ENCODE data around the gene FBN3.
"Not testable (repeated sequence)": the region's sequence is repeated elsewhere in the genome, so short reads cannot be mapped to it uniquely, and the experiment has no call there.

The FBN3 gene

DNA sequence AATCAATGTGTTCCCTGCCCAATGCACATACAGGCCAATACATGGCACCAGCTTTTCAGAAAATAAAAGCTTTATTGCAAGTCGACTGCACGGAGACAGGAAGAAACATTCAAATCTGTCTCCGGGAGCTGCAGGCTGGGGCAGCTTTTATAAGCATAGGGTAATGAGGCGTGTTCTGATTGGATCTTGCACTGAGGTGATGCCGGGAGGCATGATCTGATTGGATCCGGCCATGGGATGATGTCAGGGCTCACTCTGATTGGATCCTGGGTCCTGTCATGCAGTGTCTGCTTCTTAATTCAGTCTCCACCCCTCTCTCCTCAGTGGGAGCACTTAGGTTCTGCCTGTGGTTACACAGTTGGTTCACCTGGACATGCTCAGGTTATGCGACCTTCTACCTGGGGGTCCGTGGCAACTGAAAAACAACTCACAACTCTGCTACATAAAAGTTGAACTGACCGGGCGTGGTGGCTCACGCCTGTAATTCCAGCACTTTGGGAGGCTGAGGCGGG lies 11.8 kb upstream of the FBN3 start:
- H3K27me3 ChIP-seq (ENCODE audit: insufficient read depth, low read length): no peaks in the 10 kb centered on the region
- H3K4me1 ChIP-seq (ENCODE audit: insufficient read depth, low read length): peaks cover 6% of the 10 kb centered on the region; the same call in 1 of the 2 replicates
- no peaks in the 10 kb centered on the region for H3K9me3 ChIP-seq (ENCODE audit: insufficient read depth, low read depth, low read length)
- peak overlapping the region; percentile 16; the same call in 1 of the 2 replicates for H3K9ac ChIP-seq (ENCODE audit: low read depth, low read length)
- no peak overlapping the region for H3K27ac ChIP-seq (ENCODE audit: low read length)
- H3K4me3 ChIP-seq (ENCODE audit: low read length): no peak overlapping the region
- no peaks in the 10 kb centered on the region for H3K36me3 ChIP-seq (ENCODE audit: insufficient read depth, low read depth, low read length)

DNA sequence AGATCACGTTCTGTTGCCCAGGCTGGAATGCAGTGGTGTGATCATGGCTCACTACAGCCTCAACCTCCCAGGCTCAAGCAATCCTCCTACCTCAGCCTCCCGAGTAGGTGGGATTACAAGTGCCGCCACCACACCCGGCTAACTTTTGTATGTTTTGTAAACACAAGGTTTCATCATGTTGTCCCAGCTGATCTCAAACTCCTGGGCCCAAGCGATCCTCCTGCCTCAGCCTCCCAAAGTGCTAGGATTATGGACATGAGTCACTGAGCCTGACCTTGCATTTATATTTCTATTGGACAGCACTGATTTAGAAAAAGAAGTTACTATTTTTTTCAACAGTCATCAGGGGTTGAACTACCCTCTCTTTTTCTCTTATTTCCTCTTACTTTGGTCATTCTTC lies 9.9 kb upstream of the FBN3 start:
- not testable (repeated sequence) for H3K4me3 ChIP-seq (ENCODE audit: low read length); H3K9ac ChIP-seq (ENCODE audit: low read depth, low read length); H3K27ac ChIP-seq (ENCODE audit: low read length); H3K36me3 ChIP-seq (ENCODE audit: insufficient read depth, low read depth, low read length); H3K27me3 ChIP-seq (ENCODE audit: insufficient read depth, low read length); H3K4me1 ChIP-seq (ENCODE audit: insufficient read depth, low read length); H3K9me3 ChIP-seq (ENCODE audit: insufficient read depth, low read depth, low read length)

DNA sequence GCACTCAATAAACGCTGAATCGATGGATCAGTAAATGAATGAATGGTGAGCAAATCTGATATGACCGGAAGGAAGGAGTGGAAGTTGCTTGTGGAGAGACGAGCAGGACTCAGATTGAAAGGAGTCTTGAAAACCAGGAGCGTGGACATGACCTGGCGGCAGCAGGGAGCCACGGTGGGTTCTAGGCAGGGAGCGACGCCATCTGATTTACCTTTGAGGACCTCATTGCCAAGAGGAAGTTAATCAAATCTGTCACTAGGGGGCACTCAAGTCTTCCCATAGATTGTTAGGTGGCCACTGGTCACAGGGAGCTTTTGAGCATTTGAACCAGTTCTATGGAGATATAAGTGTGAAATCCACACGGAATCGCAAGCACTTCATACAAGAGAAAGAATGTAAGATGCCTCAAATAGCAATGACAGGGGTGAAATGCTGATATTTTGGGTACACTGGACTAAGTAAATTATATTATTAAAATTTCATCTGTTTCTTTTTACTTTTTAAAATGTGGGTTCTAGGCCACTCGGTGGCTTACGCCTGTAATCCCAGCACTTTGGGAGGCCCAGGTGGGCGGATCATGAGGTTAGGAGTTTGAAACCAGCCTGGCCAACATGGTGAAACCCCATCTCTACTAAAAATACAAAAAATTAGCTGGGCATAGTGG lies 9.2 kb upstream of the FBN3 start:
- Histone ChIP-seq H3K4me1 (ENCODE audit: insufficient read depth, low read length) (peaks cover under 1% of the 10 kb centered on the region; the same call in 1 of the 2 replicates), H3K36me3 (ENCODE audit: insufficient read depth, low read depth, low read length) (no peaks in the 10 kb centered on the region), H3K27ac (ENCODE audit: low read length) (no peak overlapping the region), H3K4me3 (ENCODE audit: low read length) (no peak overlapping the region), H3K9me3 (ENCODE audit: insufficient read depth, low read depth, low read length) (no peaks in the 10 kb centered on the region), H3K27me3 (ENCODE audit: insufficient read depth, low read length) (no peaks in the 10 kb centered on the region), H3K9ac (ENCODE audit: low read depth, low read length) (no peak overlapping the region)

DNA sequence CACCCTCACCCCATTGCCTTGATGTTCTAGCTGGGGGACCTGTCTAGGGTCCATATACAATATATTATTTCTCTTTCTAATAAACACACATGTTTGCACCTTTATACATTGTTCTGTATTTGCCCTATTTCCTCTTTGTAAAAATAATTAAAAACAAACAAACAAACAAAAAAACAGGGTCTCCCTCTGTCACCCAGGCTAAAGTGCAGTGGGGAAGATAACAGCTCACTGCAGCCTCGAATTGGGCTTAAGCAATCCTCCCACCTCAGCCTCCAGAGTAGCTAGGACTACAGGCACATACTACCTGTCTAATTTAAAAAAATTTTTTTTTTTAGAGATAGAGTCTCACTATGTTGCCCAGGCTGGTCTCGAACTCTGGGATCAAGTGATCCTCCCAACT lies 5.9 kb upstream of the FBN3 start:
- Histone ChIP-seq H3K4me3 (ENCODE audit: low read length) (no peak overlapping the region), H3K27ac (ENCODE audit: low read length) (no peak overlapping the region), H3K36me3 (ENCODE audit: insufficient read depth, low read depth, low read length) (no peaks in the 10 kb centered on the region), H3K4me1 (ENCODE audit: insufficient read depth, low read length) (no peaks in the 10 kb centered on the region), H3K9me3 (ENCODE audit: insufficient read depth, low read depth, low read length) (no peaks in the 10 kb centered on the region), H3K27me3 (ENCODE audit: insufficient read depth, low read length) (no peaks in the 10 kb centered on the region), H3K9ac (ENCODE audit: low read depth, low read length) (no peak overlapping the region)

DNA sequence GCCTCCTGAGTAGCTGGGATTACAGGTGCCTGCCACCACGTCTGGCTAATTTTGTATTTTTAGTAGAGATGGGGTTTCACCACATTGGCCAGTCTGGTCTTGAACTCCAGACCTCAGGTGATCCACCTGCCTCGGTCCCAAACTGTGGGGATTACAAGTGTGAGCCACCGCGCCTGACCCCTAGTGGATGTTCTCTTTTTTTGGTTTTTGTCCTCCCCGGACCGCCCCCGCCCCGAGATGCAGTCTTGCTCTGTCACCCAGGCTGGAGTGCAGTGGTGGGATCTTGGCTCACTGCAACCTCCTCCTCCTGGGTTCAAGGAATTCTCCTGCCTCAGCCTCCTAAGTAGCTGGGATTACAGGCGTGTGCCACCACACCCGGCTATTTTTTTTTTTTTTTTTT lies 4.6 kb upstream of the FBN3 start:
- not testable (repeated sequence) for H3K4me3 ChIP-seq (ENCODE audit: low read length); H3K27ac ChIP-seq (ENCODE audit: low read length); H3K9me3 ChIP-seq (ENCODE audit: insufficient read depth, low read depth, low read length); H3K36me3 ChIP-seq (ENCODE audit: insufficient read depth, low read depth, low read length); H3K9ac ChIP-seq (ENCODE audit: low read depth, low read length); H3K27me3 ChIP-seq (ENCODE audit: insufficient read depth, low read length); H3K4me1 ChIP-seq (ENCODE audit: insufficient read depth, low read length)

DNA sequence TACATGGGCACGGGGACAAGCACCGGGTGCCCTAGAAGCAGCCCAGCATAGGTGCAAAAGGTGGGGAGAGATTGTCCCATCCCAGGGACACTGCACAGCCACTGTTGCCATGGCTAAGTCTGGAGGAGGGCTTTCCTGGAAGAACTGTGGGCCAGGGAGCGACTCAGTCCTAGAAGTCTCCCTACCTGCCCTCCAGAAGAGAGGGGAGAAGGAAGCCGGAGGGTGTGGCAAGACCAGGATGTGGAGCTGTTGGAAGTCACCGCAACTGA lies 2.3 kb upstream of the FBN3 start:
- Histone ChIP-seq H3K27ac (ENCODE audit: low read length) (no peak overlapping the region), H3K9ac (ENCODE audit: low read depth, low read length) (no peak overlapping the region), H3K36me3 (ENCODE audit: insufficient read depth, low read depth, low read length) (no peaks in the 10 kb centered on the region), H3K9me3 (ENCODE audit: insufficient read depth, low read depth, low read length) (no peaks in the 10 kb centered on the region), H3K4me3 (ENCODE audit: low read length) (no peak overlapping the region), H3K27me3 (ENCODE audit: insufficient read depth, low read length) (no peaks in the 10 kb centered on the region), H3K4me1 (ENCODE audit: insufficient read depth, low read length) (peaks cover 7% of the 10 kb centered on the region; the same call in 1 of the 2 replicates)

DNA sequence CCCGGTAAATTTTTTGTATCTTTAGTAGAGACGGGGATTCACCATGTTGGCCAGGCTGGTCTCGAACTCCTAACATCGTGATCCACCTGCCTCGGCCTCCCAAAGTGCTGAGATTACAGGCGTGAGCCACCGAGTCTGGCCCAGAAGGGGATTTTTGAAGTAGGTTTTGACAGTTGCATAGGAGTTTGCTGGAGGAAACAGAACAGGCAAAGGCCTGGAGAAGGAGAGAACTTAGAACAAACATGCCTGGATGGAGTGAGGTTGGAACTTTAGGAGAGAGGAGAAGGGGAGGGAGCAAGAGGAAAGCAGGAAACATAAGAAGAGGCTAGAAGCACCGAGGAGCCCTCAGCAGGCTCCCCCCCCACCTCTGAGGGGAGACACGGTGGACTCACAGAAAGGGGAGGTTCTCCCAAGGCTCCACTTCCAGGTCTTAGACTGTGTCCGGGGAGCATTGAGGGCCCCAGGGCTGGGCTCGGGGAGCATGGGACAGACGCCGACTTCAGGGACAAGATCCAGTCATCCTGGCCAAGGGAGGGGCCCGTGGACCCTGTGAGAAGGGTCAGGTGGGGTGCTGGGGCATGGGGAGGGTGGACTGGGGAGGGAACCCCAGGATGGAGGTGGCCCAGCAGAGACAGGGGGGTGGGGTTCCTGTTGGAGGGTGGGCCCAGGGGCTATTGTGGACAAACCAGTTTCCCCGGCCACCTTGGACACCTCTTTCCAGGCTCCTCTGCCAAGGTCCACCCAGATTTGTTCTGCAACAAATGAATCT lies 1.8 kb upstream of the FBN3 start:
- Histone ChIP-seq H3K4me3 (ENCODE audit: low read length) (no peak overlapping the region), H3K36me3 (ENCODE audit: insufficient read depth, low read depth, low read length) (no peaks in the 10 kb centered on the region), H3K27ac (ENCODE audit: low read length) (no peak overlapping the region), H3K9ac (ENCODE audit: low read depth, low read length) (no peak overlapping the region), H3K9me3 (ENCODE audit: insufficient read depth, low read depth, low read length) (no peaks in the 10 kb centered on the region), H3K27me3 (ENCODE audit: insufficient read depth, low read length) (no peaks in the 10 kb centered on the region), H3K4me1 (ENCODE audit: insufficient read depth, low read length) (peaks cover 7% of the 10 kb centered on the region; the same call in 1 of the 2 replicates)

DNA sequence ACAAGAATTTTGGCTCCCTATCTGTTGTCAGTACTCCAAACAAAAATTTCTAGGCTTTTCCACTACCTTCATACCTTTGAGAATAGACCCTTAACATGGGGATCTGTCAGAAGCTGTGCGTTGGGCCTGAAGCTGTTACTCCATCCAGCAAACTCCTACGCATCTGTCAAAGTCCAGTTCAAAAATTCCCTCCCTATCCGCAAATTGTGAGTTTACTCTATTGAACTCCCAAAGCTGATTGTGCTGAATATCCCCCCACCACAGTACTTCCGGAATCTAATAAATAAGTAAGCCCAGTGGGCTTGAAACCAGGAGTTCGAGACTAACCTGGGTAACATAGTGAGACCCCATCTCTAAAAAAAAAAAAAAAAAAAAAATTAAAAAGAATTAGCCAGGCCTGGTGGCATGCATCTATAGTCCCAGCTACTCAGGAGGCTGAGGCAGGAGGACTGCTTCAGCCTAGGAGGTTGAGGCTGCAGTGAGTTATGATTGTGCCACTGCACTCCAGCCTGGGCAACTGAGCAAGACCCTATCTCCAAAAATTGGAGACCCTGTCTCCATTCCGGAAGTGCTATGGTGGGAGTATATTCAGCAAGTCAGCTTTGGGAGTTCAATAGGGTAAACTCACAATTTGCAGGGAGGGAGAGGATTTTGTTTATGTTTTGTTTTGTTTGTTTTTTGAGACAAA lies 930 bp upstream of the FBN3 start:
- peaks cover 7% of the 10 kb centered on the region; the same call in 1 of the 2 replicates for H3K4me1 ChIP-seq (ENCODE audit: insufficient read depth, low read length)
- no peak overlapping the region for H3K27ac ChIP-seq (ENCODE audit: low read length)
- H3K36me3 ChIP-seq (ENCODE audit: insufficient read depth, low read depth, low read length): no peaks in the 10 kb centered on the region
- no peaks in the 10 kb centered on the region for H3K9me3 ChIP-seq (ENCODE audit: insufficient read depth, low read depth, low read length)
- peak overlapping the region; percentile 81; the same call in 1 of the 2 replicates for H3K4me3 ChIP-seq (ENCODE audit: low read length)
- no peaks in the 10 kb centered on the region for H3K27me3 ChIP-seq (ENCODE audit: insufficient read depth, low read length)
- peak overlapping the region; percentile 62; the same call in 1 of the 2 replicates for H3K9ac ChIP-seq (ENCODE audit: low read depth, low read length)

DNA sequence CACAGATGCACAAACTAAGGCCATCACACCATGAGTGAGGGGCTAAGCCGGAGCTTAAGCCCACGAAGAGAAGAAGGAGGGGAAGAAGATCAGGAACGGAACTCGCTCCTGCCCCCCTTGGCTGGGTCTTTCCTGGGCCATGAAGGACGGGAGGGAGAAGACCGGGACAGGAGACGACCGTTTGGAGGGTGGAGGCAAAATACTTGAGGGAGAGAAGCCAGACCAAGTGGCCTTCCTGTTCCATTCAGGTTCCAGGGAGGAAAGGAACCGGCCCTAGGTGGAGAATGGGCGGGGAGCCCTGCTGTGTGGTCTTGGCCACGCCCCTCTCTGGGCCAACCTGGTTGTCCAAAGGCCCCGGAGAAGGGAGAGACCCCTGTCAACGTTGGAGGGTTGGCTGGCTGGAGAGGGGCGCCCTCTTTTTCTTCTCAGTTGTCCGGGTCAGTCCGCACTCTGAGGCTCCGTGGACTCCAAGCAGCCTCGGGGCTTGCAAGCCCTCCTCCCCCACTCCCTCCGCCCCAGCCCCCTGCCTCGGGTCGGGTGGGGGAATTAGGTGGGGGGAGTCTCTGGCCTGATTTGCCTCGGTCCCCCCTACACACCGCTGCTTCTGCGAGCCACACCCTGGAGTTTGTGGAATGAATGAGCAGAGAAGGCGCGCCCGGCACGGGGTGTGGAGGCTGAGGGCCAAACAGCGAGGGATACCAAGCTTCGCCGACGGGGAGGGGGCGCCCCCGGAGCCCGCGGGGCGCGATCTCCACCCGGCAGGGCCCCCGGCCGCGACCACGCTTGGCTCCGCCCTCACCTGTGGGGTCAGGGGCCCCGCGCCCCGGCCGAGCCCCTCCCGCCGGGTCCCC lies 757 bp downstream of the FBN3 start:
- Histone ChIP-seq H3K27me3 (ENCODE audit: insufficient read depth, low read length) (no peaks in the 10 kb centered on the region), H3K36me3 (ENCODE audit: insufficient read depth, low read depth, low read length) (peaks cover 5% of the 10 kb centered on the region; the same call in 1 of the 2 replicates), H3K9ac (ENCODE audit: low read depth, low read length) (peak overlapping the region; percentile 88; the same call in 1 of the 2 replicates), H3K9me3 (ENCODE audit: insufficient read depth, low read depth, low read length) (no peaks in the 10 kb centered on the region), H3K27ac (ENCODE audit: low read length) (peak overlapping the region; percentile 44), H3K4me1 (ENCODE audit: insufficient read depth, low read length) (peaks cover 7% of the 10 kb centered on the region; the same call in 1 of the 2 replicates), H3K4me3 (ENCODE audit: low read length) (peak overlapping the region; percentile 81)

DNA sequence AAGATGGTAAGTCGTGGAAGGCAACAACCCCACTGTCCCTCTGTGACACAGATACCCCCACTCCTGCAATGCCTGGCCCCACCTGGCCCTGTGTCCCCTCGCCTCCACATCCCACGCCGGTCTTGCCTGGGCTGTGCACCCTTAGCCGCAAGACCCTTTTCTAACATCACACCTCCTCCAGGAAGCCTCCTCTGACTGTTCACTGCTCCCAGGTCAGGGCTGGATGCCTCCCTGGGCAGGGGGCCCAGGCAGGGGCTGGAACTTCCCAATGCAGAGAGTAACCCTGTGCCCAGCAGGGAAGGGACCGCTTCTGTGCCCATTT lies 1.3 kb downstream of the FBN3 start:
- Histone ChIP-seq H3K27ac (ENCODE audit: low read length) (peak overlapping the region; percentile 27), H3K4me3 (ENCODE audit: low read length) (peak overlapping the region; percentile 81), H3K36me3 (ENCODE audit: insufficient read depth, low read depth, low read length) (peaks cover 5% of the 10 kb centered on the region; the same call in 1 of the 2 replicates), H3K9me3 (ENCODE audit: insufficient read depth, low read depth, low read length) (no peaks in the 10 kb centered on the region), H3K9ac (ENCODE audit: low read depth, low read length) (peak overlapping the region; percentile 88; the same call in 1 of the 2 replicates), H3K4me1 (ENCODE audit: insufficient read depth, low read length) (peaks cover 10% of the 10 kb centered on the region; the same call in 1 of the 2 replicates), H3K27me3 (ENCODE audit: insufficient read depth, low read length) (no peaks in the 10 kb centered on the region)

DNA sequence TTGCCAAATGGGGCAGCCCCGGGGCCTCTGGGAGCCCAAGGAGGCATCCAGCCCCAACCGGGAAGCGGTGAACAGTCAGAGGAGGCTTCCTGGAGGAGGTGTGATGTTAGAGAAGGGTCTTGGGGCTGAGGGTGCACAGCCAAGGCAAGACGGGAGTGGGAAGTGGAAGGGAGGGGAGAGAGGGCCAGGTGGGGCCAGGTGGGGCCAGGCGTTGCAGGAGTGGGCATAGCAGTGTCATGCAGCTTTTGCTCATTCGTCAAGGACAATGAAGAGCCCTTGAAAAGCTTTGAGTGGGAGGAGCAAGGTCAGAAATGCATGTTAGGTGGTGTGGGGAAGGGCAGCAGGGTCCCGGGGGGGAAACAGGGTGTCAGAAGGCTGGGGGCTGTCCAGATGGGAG lies 1.8 kb downstream of the FBN3 start:
- peaks cover 11% of the 10 kb centered on the region; the same call in 1 of the 2 replicates for H3K4me1 ChIP-seq (ENCODE audit: insufficient read depth, low read length)
- H3K36me3 ChIP-seq (ENCODE audit: insufficient read depth, low read depth, low read length): peaks cover 5% of the 10 kb centered on the region; the same call in 1 of the 2 replicates
- peak overlapping the region; percentile 88; the same call in 1 of the 2 replicates for H3K9ac ChIP-seq (ENCODE audit: low read depth, low read length)
- 0 out of 2 replicates have a peak overlapping the region, but pooled peaks have one; percentile 81 for H3K4me3 ChIP-seq (ENCODE audit: low read length)
- no peaks in the 10 kb centered on the region for H3K27me3 ChIP-seq (ENCODE audit: insufficient read depth, low read length)
- no peak overlapping the region for H3K27ac ChIP-seq (ENCODE audit: low read length)
- H3K9me3 ChIP-seq (ENCODE audit: insufficient read depth, low read depth, low read length): no peaks in the 10 kb centered on the region

All from iPS-20b (cell line).